Body of pancreas (tissue), 4 donors: Measurements from ENCODE around the gene PDGFRA.

Source experiments
- CTCF ChIP-seq, 7 experiments: fragments of 450-650 bp in 4 of 7; fragments of 200-600 bp in 3 of 7; sonication (generic) in 3 of 7; IDR thresholded peaks; one replicate each; pipeline ENCODE4 v1.5.1; 2016 to 2019; ENCODE audit warnings: antibody characterized with exemption in 7 of 7
- POLR2A ChIP-seq, 3 donors: fragments of 450-650 bp; IDR thresholded peaks; one replicate each; pipeline ENCODE4 v1.6.1; 2016; ENCODE audit warnings: antibody characterized with exemption in 3 of 3, mild to moderate bottlenecking in 2 of 3

- TF ChIP-seq CTCF (IDR thresholded peaks at IDR 0.05) (peak; percentile 22 to 60 (median 45)), POLR2A (IDR thresholded peaks at IDR 0.05) (no peak)
These were observed 89.8 kb downstream of the PDGFRA start for GRCh38 chr4:54318904-54319303.
